HS-5 (cell line): ENCODE results near the gene CCDC107.

Source experiments
- DNase-seq: peaks from one replicate; pipeline ENCODE4 v3.0.0-alpha.2; 2012; ENCODE audit warnings: low read depth

The CCDC107 gene

GRCh38 chr9:35661756-35662350 is 3.8 kb downstream of the CCDC107 start:
- DNase-seq: no peak

GRCh38 chr9:35662437-35662836 is 4.3 kb downstream of the CCDC107 start:
- no peak for DNase-seq

GRCh38 chr9:35664531-35665470 is 6.7 kb downstream of the CCDC107 start, which contains the start of gene ARHGEF39:
Gene ARHGEF39, minus strand, starts transcription at chr9:35665195. Its CDS starts 26 bp downstream, at chr9:35665169.
- no peak for DNase-seq

- no peak for DNase-seq
Observed at GRCh38 chr9:35665471-35665818, 7.4 kb downstream of the CCDC107 start.

- no peak for DNase-seq
Observed at GRCh38 chr9:35666045-35666444, 8.0 kb downstream of the CCDC107 start.

- no peak for DNase-seq
Observed at GRCh38 chr9:35666549-35666948, 8.5 kb downstream of the CCDC107 start.

GRCh38 chr9:35667939-35668338 is 9.8 kb downstream of the CCDC107 start:
- DNase-seq: no peak

- no peak for DNase-seq
Observed at GRCh38 chr9:35669331-35670145, 11.4 kb downstream of the CCDC107 start.

GRCh38 chr9:35673132-35674024 is 15.3 kb downstream of the CCDC107 start, which contains the start of gene CA9:
Gene CA9, plus strand, starts transcription at chr9:35673928. Its CDS starts 32 bp downstream, at chr9:35673960.
- no peak for DNase-seq

- DNase-seq: no peak
Observed at GRCh38 chr9:35674025-35674361, 15.9 kb downstream of the CCDC107 start.

- no peak for DNase-seq
Observed at GRCh38 chr9:35675204-35675603, 17.1 kb downstream of the CCDC107 start.

GRCh38 chr9:35675732-35676392 is 17.8 kb downstream of the CCDC107 start:
- DNase-seq: no peak

GRCh38 chr9:35679091-35679490 is 21.0 kb downstream of the CCDC107 start:
- DNase-seq: no peak

GRCh38 chr9:35679766-35680330 is 21.8 kb downstream of the CCDC107 start:
- no peak for DNase-seq

GRCh38 chr9:35680331-35681105 is 22.4 kb downstream of the CCDC107 start:
- DNase-seq: no peak

- no peak for DNase-seq
Observed at GRCh38 chr9:35681341-35682002, 23.4 kb downstream of the CCDC107 start.

GRCh38 chr9:35682051-35682450 is 24.0 kb downstream of the CCDC107 start:
- no peak for DNase-seq

GRCh38 chr9:35682520-35683315 is 24.6 kb downstream of the CCDC107 start:
- DNase-seq: no peak
